SJCRH30 (cell line): ENCODE data around the gene SYT14. TPM values are rescaled to one million over a fixed set of nuclear protein-coding genes. Genes with fewer than 3 reads are reported as not detected.
"Not testable (repeated sequence)": the region's sequence is repeated elsewhere in the genome, so short reads cannot be mapped to it uniquely, and the experiment has no call there.

Experiments used
- DNase-seq, 2 experiments: peaks; one replicate each; pipeline ENCODE4 v3.0.0-alpha.2; 2015 to 2020
- H3K27ac ChIP-seq: fragments of 250-450 bp; sonication (Bioruptor Pico); 2 replicates; pipeline ENCODE4 v1.5.1; 2020; ENCODE audit warnings: mild to moderate bottlenecking, moderate library complexity
- H3K27me3 ChIP-seq: fragments of 250-450 bp; sonication (Bioruptor Pico); 2 replicates; pipeline ENCODE4 v1.5.1; 2020; ENCODE audit warnings: mild to moderate bottlenecking, moderate library complexity
- H3K36me3 ChIP-seq: fragments of 250-450 bp; sonication (Bioruptor Pico); 2 replicates; pipeline ENCODE4 v1.5.1; 2020; ENCODE audit warnings: mild to moderate bottlenecking, moderate library complexity
- H3K4me1 ChIP-seq: fragments of 250-450 bp; sonication (Bioruptor Pico); 2 replicates; pipeline ENCODE4 v1.5.1; 2020; ENCODE audit warnings: mild to moderate bottlenecking, moderate library complexity
- H3K4me3 ChIP-seq: fragments of 250-450 bp; sonication (Bioruptor Pico); 2 replicates; pipeline ENCODE4 v1.5.1; 2020; ENCODE audit warnings: mild to moderate bottlenecking, moderate library complexity
- H3K9me3 ChIP-seq: fragments of 250-450 bp; sonication (Bioruptor Pico); replicated peaks from 2 replicates; pipeline ENCODE4 v1.5.1; 2020; ENCODE audit warnings: mild to moderate bottlenecking, moderate library complexity
- total RNA-seq: library from RNA; depleted of rRNA; stranded (reverse); fragments of >200 nt; shearing (Covaris generic); gene quantifications from 2 replicates; pipeline ENCODE4 v1.2.3, GENCODE V29; 2014

SYT14 gene
- total RNA-seq, 1 experiment from 2014 or later: not detected

DNA sequence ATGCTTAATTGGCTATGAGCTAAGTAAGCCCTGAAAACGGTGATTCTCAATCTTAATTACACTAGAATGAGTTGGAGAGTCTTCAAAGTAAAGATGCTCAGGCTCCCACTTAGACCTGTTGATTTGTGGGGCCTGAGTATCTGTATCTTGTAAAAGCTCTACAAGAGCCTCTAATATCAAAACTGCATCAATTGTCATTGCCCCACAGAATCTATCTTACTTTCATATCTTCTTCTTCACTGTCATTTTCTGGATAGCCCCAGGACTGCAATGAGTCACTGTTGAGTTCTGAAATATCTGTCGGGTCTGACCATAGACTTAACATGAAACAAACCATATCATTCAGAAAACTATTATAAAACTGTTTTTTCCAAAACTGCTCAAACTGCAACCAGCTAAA, 191.7 kb downstream of the SYT14 start:
- no peak for DNase-seq
- no peak overlapping the region for H3K27ac ChIP-seq
- no peaks in the 10 kb centered on the region for H3K4me1 ChIP-seq
- H3K27me3 ChIP-seq: peaks cover 5% of the 10 kb centered on the region; the same call in 1 of the 2 replicates
- H3K36me3 ChIP-seq: no peaks in the 10 kb centered on the region
- H3K9me3 ChIP-seq: no peaks in the 10 kb centered on the region
- no peak overlapping the region for H3K4me3 ChIP-seq

- Histone ChIP-seq H3K36me3 (no peaks in the 10 kb centered on the region), H3K4me1 (no peaks in the 10 kb centered on the region), H3K27ac (no peak overlapping the region), H3K4me3 (no peak overlapping the region), H3K9me3 (no peaks in the 10 kb centered on the region), H3K27me3 (peaks cover 5% of the 10 kb centered on the region; the same call in 1 of the 2 replicates)
- DNase-seq: peak; percentile 19 to 70
These were observed 194.6 kb downstream of the SYT14 start for GRCh38 chr1:210132582-210132981.

GRCh38 chr1:210143465-210144062, 205.5 kb downstream of the SYT14 start:
- H3K36me3 ChIP-seq: no peaks in the 10 kb centered on the region
- no peaks in the 10 kb centered on the region for H3K9me3 ChIP-seq
- no peaks in the 10 kb centered on the region for H3K27me3 ChIP-seq
- no peak overlapping the region for H3K4me3 ChIP-seq
- peak; percentile 71 to 77 for DNase-seq
- H3K27ac ChIP-seq: no peak overlapping the region
- H3K4me1 ChIP-seq: no peaks in the 10 kb centered on the region

DNA sequence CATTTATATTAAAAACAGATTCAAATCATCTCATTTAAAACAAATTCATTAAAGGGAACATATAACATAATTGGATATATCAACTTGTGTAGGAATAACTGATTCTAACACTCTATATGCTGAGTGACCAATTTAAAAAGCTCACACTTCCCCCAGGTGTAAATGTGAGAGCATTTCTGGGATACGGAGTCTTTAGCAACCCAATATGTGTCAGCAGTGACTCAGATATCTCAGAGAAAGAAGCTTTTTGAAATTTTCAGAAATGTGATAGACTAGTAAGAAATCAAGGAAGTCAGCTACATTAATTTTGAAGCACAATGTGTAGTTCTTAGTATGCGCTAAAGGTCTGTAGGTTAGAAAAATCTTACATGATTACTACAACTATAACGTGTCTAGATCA, 206.7 kb downstream of the SYT14 start:
- no peaks in the 10 kb centered on the region for H3K36me3 ChIP-seq
- no peak overlapping the region for H3K4me3 ChIP-seq
- no peaks in the 10 kb centered on the region for H3K4me1 ChIP-seq
- H3K9me3 ChIP-seq: no peaks in the 10 kb centered on the region
- no peaks in the 10 kb centered on the region for H3K27me3 ChIP-seq
- no peak for DNase-seq
- H3K27ac ChIP-seq: no peak overlapping the region

- DNase-seq: no peak
- no peaks in the 10 kb centered on the region for H3K9me3 ChIP-seq
- no peak overlapping the region for H3K27ac ChIP-seq
These were observed 213.1 kb downstream of the SYT14 start for GRCh38 chr1:210151052-210151672.

GRCh38 chr1:210159211-210159610, 221.2 kb downstream of the SYT14 start:
- no peak overlapping the region for H3K4me3 ChIP-seq
- no peak overlapping the region for H3K27ac ChIP-seq
- no peaks in the 10 kb centered on the region for H3K36me3 ChIP-seq
- H3K4me1 ChIP-seq: no peaks in the 10 kb centered on the region
- H3K9me3 ChIP-seq: no peaks in the 10 kb centered on the region
- DNase-seq: no peak
- no peaks in the 10 kb centered on the region; the same call in 1 of the 2 replicates for H3K27me3 ChIP-seq

More at GRCh38 chr1:210151052-210151672, 213.1 kb downstream of the SYT14 start:
- Histone ChIP-seq H3K4me3 (no peak overlapping the region), H3K27me3 (0 out of 2 replicates have a peak, but pooled peaks cover 4% of the 10 kb centered on the region), H3K36me3 (no peaks in the 10 kb centered on the region), H3K4me1 (no peaks in the 10 kb centered on the region; the same call in 1 of the 2 replicates)

DNA sequence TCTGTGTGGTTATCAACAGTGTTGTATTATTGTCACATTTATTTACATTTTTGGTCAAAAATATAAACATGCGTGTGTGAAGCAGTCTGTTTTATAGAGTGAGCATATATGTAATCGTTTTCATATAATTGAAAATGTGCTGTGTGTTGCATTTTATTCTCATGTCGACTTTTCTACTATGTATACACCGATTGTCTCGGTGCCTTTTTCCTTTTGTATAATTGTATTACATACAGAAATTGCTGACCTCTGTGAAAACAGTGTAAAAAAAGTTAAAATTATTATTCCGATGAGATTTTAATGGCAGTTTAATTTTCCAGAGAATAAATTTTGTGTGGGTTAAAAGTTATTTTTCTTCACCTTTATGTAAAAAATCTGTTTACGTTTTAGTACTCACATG, 232.2 kb downstream of the SYT14 start:
- no peaks in the 10 kb centered on the region; the same call in 1 of the 2 replicates for H3K27me3 ChIP-seq
- no peak for DNase-seq
- H3K4me1 ChIP-seq: no peaks in the 10 kb centered on the region
- H3K4me3 ChIP-seq: no peak overlapping the region
- no peaks in the 10 kb centered on the region for H3K36me3 ChIP-seq
- no peaks in the 10 kb centered on the region for H3K9me3 ChIP-seq
- H3K27ac ChIP-seq: no peak overlapping the region

GRCh38 chr1:210174133-210174532, 236.1 kb downstream of the SYT14 start:
- H3K27ac ChIP-seq: no peak overlapping the region
- H3K36me3 ChIP-seq: no peaks in the 10 kb centered on the region
- H3K27me3 ChIP-seq: 0 out of 2 replicates have a peak, but pooled peaks cover 4% of the 10 kb centered on the region
- DNase-seq: no peak
- no peaks in the 10 kb centered on the region for H3K4me1 ChIP-seq
- H3K9me3 ChIP-seq: no peaks in the 10 kb centered on the region
- no peak overlapping the region for H3K4me3 ChIP-seq

DNA sequence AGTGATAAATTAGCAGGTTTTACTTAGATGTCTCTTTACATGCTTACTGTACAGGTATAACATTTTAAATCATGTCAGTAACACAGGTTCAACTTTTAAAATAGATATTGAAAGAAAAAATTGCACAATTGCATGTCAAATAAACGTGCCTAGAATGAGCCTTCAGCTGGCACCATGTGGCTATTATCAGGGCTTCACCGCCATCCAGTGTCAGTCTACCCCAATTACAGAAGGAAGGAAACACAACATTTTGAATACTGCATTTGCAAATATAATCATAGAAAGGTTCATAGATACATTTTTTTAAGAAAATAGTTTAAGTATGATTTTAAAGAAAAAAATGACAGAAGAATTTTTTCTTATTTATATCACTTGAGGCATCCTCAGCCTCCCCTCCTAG, 247.0 kb downstream of the SYT14 start:
- peaks cover 12% of the 10 kb centered on the region for H3K27me3 ChIP-seq
- no peak for DNase-seq
- 0 out of 2 replicates have a peak, but pooled peaks cover 8% of the 10 kb centered on the region for H3K9me3 ChIP-seq
- H3K4me3 ChIP-seq: no peak overlapping the region
- peaks cover 6% of the 10 kb centered on the region; the same call in 1 of the 2 replicates for H3K4me1 ChIP-seq
- no peaks in the 10 kb centered on the region for H3K36me3 ChIP-seq
- H3K27ac ChIP-seq: no peak overlapping the region

GRCh38 chr1:210187849-210188606, 250.0 kb downstream of the SYT14 start:
- not testable (repeated sequence) for H3K4me1 ChIP-seq, H3K9me3 ChIP-seq, H3K27ac ChIP-seq, H3K36me3 ChIP-seq, H3K4me3 ChIP-seq
- DNase-seq: peak; percentile 26 to 36
- H3K27me3 ChIP-seq: peaks cover 12% of the 10 kb centered on the region

DNA sequence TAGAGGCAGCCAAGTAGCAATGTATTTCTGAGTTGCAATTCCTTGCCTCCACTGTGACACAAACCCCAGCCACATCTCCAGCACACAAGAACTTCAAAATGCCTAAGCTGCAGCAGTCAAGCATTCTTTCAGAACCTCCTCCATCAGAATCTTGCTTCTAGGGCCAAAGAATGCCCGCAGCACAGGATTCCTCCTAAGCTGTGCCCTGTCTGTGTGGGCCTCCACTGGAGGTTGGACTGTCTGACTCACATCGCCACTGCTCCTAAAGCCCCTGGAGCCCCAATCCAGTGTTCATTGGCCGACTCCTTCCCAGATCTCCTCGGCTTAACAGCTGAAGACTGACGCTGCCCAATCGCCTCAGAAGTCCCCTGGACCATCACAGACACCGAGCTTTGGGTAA, 251.4 kb downstream of the SYT14 start:
- Histone ChIP-seq H3K27ac (no peak overlapping the region), H3K27me3 (peaks cover 4% of the 10 kb centered on the region), H3K4me1 (peaks cover 6% of the 10 kb centered on the region; the same call in 1 of the 2 replicates), H3K36me3 (no peaks in the 10 kb centered on the region), H3K9me3 (0 out of 2 replicates have a peak, but pooled peaks cover 8% of the 10 kb centered on the region), H3K4me3 (no peak overlapping the region)
- DNase-seq: no peak

GRCh38 chr1:210195635-210196160, 257.7 kb downstream of the SYT14 start:
- no peak for DNase-seq
- Histone ChIP-seq H3K27ac (no peak overlapping the region), H3K9me3 (peaks cover 15% of the 10 kb centered on the region), H3K4me3 (no peak overlapping the region), H3K36me3 (no peaks in the 10 kb centered on the region), H3K27me3 (no peaks in the 10 kb centered on the region), H3K4me1 (no peaks in the 10 kb centered on the region)

DNA sequence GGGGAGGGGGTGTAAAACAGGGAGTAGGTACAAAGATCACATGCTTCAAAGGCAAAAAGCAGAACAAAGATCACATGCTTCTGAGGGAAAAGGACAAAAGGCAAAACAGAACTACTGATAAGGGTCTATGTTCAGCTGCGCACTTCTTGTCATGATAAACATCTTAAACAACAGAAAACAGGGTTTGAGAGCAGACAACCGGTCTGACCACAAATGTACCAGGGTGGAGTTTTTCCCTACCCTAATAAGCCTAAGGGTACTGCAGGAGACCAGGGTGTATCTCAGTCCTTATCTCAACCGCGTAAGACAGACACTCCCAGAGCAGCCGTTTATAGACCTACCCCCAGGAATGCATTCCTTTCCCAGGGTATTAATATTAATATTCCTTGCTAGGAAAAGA, 258.2 kb downstream of the SYT14 start:
- H3K4me3 ChIP-seq, H3K36me3 ChIP-seq, H3K4me1 ChIP-seq, H3K27ac ChIP-seq, H3K27me3 ChIP-seq, DNase-seq: not testable (repeated sequence)
- peaks cover 15% of the 10 kb centered on the region for H3K9me3 ChIP-seq

DNA sequence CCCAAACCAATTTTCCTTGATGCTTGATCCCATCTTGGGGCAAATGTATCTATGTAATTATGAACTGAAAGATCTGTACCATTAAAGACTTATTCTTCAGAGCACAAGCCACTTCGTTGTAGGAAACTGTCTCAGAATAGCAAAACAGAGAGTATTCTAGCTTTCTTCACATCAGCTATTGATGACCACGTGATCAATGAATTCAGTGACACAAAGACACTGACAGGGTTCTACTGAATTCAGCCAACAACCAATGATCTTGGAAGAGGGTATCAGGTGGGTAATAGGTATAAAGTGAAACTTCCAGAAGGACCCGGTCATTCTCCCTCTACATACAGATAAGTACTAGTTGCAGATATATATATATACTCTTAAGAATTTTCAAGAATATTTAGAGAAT, 260.8 kb downstream of the SYT14 start:
- peaks cover 15% of the 10 kb centered on the region for H3K9me3 ChIP-seq
- no peaks in the 10 kb centered on the region for H3K4me1 ChIP-seq
- H3K36me3 ChIP-seq: no peaks in the 10 kb centered on the region
- no peak overlapping the region for H3K27ac ChIP-seq
- no peak for DNase-seq
- H3K4me3 ChIP-seq: no peak overlapping the region
- no peaks in the 10 kb centered on the region for H3K27me3 ChIP-seq
